Hepatocyte (in vitro differentiated cells): ENCODE measurements around the gene COPE. TPM values are rescaled to one million over a fixed set of nuclear protein-coding genes. Genes with fewer than 3 reads are reported as not detected.

Experiments
- DNase-seq: peaks from one replicate; pipeline ENCODE4 v3.0.0-alpha.2; 2016; ENCODE audit warnings: low spot score
- H2AFZ ChIP-seq: fragments of 200-600 bp; sonication (generic); 2 replicates; pipeline ENCODE4 v1.6.0; 2016; ENCODE audit warnings: antibody characterized with exemption, mild to moderate bottlenecking
- H3K27ac ChIP-seq: fragments of 200-600 bp; sonication (generic); 2 replicates; pipeline ENCODE4 v1.5.1; 2016; ENCODE audit warnings: mild to moderate bottlenecking
- H3K27me3 ChIP-seq: fragments of 200-600 bp; sonication (generic); 2 replicates; pipeline ENCODE4 v1.6.1; 2016
- H3K36me3 ChIP-seq: fragments of 200-600 bp; sonication (generic); replicated peaks from 2 replicates; pipeline ENCODE4 v1.5.1; 2016; ENCODE audit warnings: low read depth; ENCODE audit not compliant: insufficient read depth
- H3K4me1 ChIP-seq: fragments of 200-600 bp; sonication (generic); 2 replicates; pipeline ENCODE4 v1.5.1; 2016; ENCODE audit warnings: mild to moderate bottlenecking, moderate library complexity; ENCODE audit not compliant: insufficient read depth
- H3K4me2 ChIP-seq: fragments of 200-600 bp; sonication (generic); 2 replicates; pipeline ENCODE4 v1.6.0; 2016
- H3K4me3 ChIP-seq: fragments of 200-600 bp; sonication (generic); 2 replicates; pipeline ENCODE4 v1.5.1; 2016; ENCODE audit warnings: mild to moderate bottlenecking
- H3K79me2 ChIP-seq: fragments of 200-600 bp; sonication (generic); 2 replicates; pipeline ENCODE4 v1.6.0; 2017; ENCODE audit warnings: mild to moderate bottlenecking
- H3K9me2 ChIP-seq: fragments of 200-600 bp; sonication (generic); replicated peaks from 2 replicates; pipeline ENCODE4 v1.6.0; 2017; ENCODE audit warnings: mild to moderate bottlenecking; ENCODE audit not compliant: insufficient read depth
- H3K9me3 ChIP-seq: fragments of 200-600 bp; sonication (generic); 2 replicates; pipeline ENCODE4 v1.5.1; 2016; ENCODE audit warnings: low read depth, mild to moderate bottlenecking
- H4K20me1 ChIP-seq: fragments of 200-600 bp; sonication (generic); 2 replicates; pipeline ENCODE4 v1.6.0; 2016; ENCODE audit warnings: mild to moderate bottlenecking; ENCODE audit not compliant: insufficient read depth, poor library complexity, severe bottlenecking
- EZH2 ChIP-seq: fragments of 200-600 bp; sonication (generic); IDR thresholded peaks from 2 replicates; pipeline ENCODE4 v1.6.1; 2016; ENCODE audit warnings: antibody characterized with exemption, mild to moderate bottlenecking, borderline replicate concordance
- EZH2phosphoT487 ChIP-seq: fragments of 200-600 bp; sonication (generic); IDR thresholded peaks from one replicate; pipeline ENCODE4 v1.6.1; 2018; ENCODE audit warnings: antibody characterized with exemption, mild to moderate bottlenecking, low read depth, moderate library complexity; ENCODE audit not compliant: unreplicated experiment, severe bottlenecking
- WGBS: methylation state at CpG from one replicate; pipeline ENCODE4 v1.1.6; 2016; ENCODE audit warnings: low lambda C conversion rate; ENCODE audit errors: missing lambda C conversion rate; 5-methylcytosine and 5-hydroxymethylcytosine counted together
- polyA plus RNA-seq: library from polyadenylated mRNA; unstranded; fragments of >200 nt; fragmentation: Nextera tagmentation; extraction: Ambion mirVana; gene quantifications from 2 replicates; pipeline ENCODE4 v1.2.1, GENCODE V29; 2016
- total RNA-seq: library from RNA; depleted of rRNA; stranded (reverse); fragments of >200 nt; gene quantifications from 2 replicates; pipeline ENCODE4 v1.2.3, GENCODE V29; 2014
- TF ChIP-seq, protein P1 (sequence below): fragments of 200-600 bp; sonication (generic); IDR thresholded peaks from 2 replicates; pipeline ENCODE4 v1.5.1; 2016; ENCODE audit warnings: antibody characterized with exemption, mild to moderate bottlenecking; ENCODE audit not compliant: poor library complexity

Gene COPE
- total and polyA plus RNA-seq, 2 experiments from 2014 or later: 228 to 397 TPM

DNA sequence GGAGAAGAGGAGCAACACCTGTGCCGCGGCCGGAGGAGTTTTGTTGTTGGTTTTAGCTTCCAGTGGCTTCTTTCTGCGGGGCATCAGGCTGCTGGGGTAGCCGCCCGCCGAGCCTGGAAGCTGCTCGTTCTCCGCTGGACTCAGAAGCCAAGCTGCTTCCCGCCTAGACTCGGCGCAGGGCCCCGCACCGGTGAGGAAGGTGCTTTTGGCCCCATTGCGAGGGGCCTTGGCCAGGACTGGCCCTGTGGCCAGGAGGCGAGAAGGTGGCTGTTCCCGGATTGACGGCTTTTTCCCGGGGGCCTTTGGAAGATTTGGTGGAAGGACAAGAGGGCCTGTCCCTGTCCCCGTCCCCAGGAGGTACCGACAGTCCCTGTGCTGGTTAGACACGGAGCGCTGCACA is 52.0 kb downstream of the COPE start:
- Histone ChIP-seq H3K27ac (no peak overlapping the region), H3K4me3 (no peak overlapping the region), H3K79me2 (no peaks in the 10 kb centered on the region), H3K4me2 (no peak overlapping the region), H2AFZ (no peak overlapping the region), H4K20me1 (peaks cover 5% of the 10 kb centered on the region), H3K9me2 (no peaks in the 10 kb centered on the region), H3K9me3 (no peaks in the 10 kb centered on the region), H3K36me3 (no peaks in the 10 kb centered on the region), H3K4me1 (no peaks in the 10 kb centered on the region), H3K27me3 (no peaks in the 10 kb centered on the region)
- no peak for DNase-seq
- TF ChIP-seq, protein P1, sequence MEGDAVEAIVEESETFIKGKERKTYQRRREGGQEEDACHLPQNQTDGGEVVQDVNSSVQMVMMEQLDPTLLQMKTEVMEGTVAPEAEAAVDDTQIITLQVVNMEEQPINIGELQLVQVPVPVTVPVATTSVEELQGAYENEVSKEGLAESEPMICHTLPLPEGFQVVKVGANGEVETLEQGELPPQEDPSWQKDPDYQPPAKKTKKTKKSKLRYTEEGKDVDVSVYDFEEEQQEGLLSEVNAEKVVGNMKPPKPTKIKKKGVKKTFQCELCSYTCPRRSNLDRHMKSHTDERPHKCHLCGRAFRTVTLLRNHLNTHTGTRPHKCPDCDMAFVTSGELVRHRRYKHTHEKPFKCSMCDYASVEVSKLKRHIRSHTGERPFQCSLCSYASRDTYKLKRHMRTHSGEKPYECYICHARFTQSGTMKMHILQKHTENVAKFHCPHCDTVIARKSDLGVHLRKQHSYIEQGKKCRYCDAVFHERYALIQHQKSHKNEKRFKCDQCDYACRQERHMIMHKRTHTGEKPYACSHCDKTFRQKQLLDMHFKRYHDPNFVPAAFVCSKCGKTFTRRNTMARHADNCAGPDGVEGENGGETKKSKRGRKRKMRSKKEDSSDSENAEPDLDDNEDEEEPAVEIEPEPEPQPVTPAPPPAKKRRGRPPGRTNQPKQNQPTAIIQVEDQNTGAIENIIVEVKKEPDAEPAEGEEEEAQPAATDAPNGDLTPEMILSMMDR: no peak
- no peak for TF ChIP-seq EZH2phosphoT487
- no peak for TF ChIP-seq EZH2
- WGBS: 96% methylated on average over 23 of the region's 23 CpGs

DNA sequence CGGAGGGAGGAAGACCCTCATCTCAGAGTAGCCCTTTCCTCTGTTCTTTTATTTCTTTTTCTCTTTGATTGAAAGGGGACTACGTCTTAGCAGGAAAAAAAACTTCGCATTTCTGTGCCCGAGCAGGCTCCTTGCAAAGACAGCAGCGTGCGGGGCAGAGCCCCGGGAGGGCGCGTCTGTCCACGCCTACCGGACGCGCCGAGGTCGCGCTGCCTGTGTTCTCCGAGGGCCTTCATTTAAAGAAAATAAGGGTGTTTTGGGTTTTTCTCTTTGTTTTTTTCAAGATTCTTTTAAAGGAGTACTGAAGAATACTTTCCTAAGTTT is 52.4 kb downstream of the COPE start:
- no peaks in the 10 kb centered on the region for H3K9me2 ChIP-seq
- H3K9me3 ChIP-seq: no peaks in the 10 kb centered on the region
- H3K27ac ChIP-seq: no peak overlapping the region
- WGBS: 89% methylated on average over 17 of the region's 17 CpGs
- H3K27me3 ChIP-seq: no peaks in the 10 kb centered on the region
- no peak overlapping the region for H3K4me3 ChIP-seq
- no peaks in the 10 kb centered on the region for H3K4me1 ChIP-seq
- TF ChIP-seq EZH2phosphoT487: no peak
- TF ChIP-seq, protein P1: no peak
- no peak for TF ChIP-seq EZH2
- H3K79me2 ChIP-seq: no peaks in the 10 kb centered on the region
- H2AFZ ChIP-seq: no peak overlapping the region
- no peak for DNase-seq
- peaks cover 5% of the 10 kb centered on the region for H4K20me1 ChIP-seq
- H3K4me2 ChIP-seq: no peak overlapping the region
- no peaks in the 10 kb centered on the region for H3K36me3 ChIP-seq

DNA sequence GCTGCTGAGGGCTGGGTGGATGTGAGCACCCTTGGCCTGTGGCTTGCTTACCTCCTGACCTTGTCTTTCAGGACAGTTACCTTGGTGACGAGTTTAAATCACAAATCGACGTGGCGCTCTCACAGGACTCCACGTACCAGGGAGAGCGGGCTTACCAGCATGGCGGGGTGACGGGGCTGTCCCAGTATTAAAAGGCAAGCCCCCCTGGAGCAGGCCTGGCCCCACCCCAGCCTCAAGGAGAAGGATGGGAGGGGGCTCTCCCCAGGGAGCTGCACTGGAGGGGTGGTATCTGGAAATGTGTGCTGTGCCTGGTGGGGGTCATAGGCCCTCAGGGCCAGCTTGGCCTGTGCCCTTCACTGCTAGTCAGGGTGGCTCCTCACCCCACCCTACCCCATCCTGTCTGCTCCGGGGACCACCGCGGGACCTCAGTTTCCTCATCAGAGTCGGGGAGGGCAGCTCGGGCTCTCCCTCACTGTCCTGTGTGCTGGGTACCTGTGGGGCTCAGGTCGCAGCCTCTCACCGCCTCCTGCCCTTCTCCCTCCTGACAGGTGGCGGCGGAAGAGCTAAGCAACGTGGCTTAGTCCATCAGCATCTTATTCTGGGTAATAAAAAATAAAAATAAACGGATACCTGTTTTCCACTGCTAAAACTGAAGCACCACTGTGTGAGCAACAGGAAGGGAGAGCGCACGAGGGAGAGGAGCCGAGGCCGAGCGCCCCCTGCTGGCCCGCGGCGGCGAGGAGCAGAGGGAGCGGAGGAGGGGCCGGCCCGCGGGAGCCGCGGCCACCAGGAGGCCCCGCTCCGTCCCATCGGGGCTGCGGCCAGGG is 53.0 kb downstream of the COPE start:
- Histone ChIP-seq H3K4me3 (no peak overlapping the region), H3K79me2 (no peaks in the 10 kb centered on the region), H3K36me3 (no peaks in the 10 kb centered on the region), H3K9me2 (no peaks in the 10 kb centered on the region), H3K4me2 (no peak overlapping the region), H4K20me1 (peaks cover 5% of the 10 kb centered on the region), H2AFZ (no peak overlapping the region), H3K27ac (no peak overlapping the region), H3K9me3 (no peaks in the 10 kb centered on the region), H3K27me3 (no peaks in the 10 kb centered on the region), H3K4me1 (no peaks in the 10 kb centered on the region)
- WGBS: 50% methylated on average over 36 of the region's 38 CpGs
- DNase-seq: peak; percentile 82
- TF ChIP-seq, protein P1: peak; percentile 94
- no peak for TF ChIP-seq EZH2phosphoT487
